ENCODE data around the gene TSPAN14.
"Not testable (repeated sequence)": the region's sequence is repeated elsewhere in the genome, so short reads cannot be mapped to it uniquely, and the experiment has no call there.

DNA sequence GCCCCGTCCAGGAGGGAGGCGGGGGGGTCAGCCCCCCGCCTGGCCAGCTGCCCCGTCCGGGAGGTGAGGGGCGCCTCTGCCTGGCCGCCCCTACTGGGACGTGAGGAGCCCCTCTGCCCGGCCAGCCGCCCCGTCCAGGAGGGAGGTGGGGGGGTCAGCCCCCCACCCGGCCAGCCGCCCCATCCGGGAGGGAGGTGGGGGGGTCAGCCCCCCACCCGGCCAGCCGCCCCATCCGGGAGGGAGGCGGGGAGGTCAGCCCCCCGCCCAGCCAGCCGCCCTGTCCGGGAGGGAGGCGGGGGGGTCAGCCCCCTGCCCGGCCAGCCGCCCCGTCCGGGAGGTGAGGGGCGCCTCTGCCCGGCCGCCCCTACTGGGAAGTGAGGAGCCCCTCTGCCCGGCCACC, 80.5 kb downstream of the TSPAN14 start:
- TF ChIP-seq EZH2 (IDR thresholded peaks at IDR 0.05; ENCODE audit: low read depth, low read length, severe bottlenecking); GABPA (IDR thresholded peaks at IDR 0.05; ENCODE audit: borderline replicate concordance, insufficient read depth, low read length); JUND (IDR thresholded peaks at IDR 0.05; ENCODE audit: low read length); POLR2A (IDR thresholded peaks at IDR 0.05; ENCODE audit: control extremely low read depth in 1 of 2, low read depth in 2 of 2, low read length in 2 of 2); CEBPB (IDR thresholded peaks at IDR 0.05; ENCODE audit: low read depth, low read length): not testable (repeated sequence)
- TF ChIP-seq, protein P1, sequence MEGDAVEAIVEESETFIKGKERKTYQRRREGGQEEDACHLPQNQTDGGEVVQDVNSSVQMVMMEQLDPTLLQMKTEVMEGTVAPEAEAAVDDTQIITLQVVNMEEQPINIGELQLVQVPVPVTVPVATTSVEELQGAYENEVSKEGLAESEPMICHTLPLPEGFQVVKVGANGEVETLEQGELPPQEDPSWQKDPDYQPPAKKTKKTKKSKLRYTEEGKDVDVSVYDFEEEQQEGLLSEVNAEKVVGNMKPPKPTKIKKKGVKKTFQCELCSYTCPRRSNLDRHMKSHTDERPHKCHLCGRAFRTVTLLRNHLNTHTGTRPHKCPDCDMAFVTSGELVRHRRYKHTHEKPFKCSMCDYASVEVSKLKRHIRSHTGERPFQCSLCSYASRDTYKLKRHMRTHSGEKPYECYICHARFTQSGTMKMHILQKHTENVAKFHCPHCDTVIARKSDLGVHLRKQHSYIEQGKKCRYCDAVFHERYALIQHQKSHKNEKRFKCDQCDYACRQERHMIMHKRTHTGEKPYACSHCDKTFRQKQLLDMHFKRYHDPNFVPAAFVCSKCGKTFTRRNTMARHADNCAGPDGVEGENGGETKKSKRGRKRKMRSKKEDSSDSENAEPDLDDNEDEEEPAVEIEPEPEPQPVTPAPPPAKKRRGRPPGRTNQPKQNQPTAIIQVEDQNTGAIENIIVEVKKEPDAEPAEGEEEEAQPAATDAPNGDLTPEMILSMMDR (IDR thresholded peaks at IDR 0.05; ENCODE audit: control extremely low read depth in 1 of 3, insufficient read depth in 1 of 3, low read depth in 1 of 3, low read length in 3 of 3) = not testable (repeated sequence)
- TF ChIP-seq, protein P2, sequence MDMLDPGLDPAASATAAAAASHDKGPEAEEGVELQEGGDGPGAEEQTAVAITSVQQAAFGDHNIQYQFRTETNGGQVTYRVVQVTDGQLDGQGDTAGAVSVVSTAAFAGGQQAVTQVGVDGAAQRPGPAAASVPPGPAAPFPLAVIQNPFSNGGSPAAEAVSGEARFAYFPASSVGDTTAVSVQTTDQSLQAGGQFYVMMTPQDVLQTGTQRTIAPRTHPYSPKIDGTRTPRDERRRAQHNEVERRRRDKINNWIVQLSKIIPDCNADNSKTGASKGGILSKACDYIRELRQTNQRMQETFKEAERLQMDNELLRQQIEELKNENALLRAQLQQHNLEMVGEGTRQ (IDR thresholded peaks at IDR 0.05; ENCODE audit: low read length) = not testable (repeated sequence)
